GM18873 (cell line): ENCODE results near the gene ARHGEF10L.
"Not testable (repeated sequence)": the region's sequence is repeated elsewhere in the genome, so short reads cannot be mapped to it uniquely, and the experiment has no call there.

ENCODE experiments used
- ATAC-seq: cut with Tn5 transposase; IDR thresholded peaks from one replicate; pipeline ENCODE4 v1.9.1; 2021; ENCODE audit warnings: mild to moderate bottlenecking, moderate library complexity, moderate number of reproducible peaks; ENCODE audit not compliant: unreplicated experiment, low FRiP score

The ARHGEF10L gene

GRCh38 chr1:17539477-17540254 lies at the start of gene ARHGEF10L:
Gene ARHGEF10L (plus strand): TSS chr1:17539698. CDS start chr1:17580596, 40,898 bp downstream.
- ATAC-seq = no peak

GRCh38 chr1:17489768-17490417 lies 49.6 kb upstream of the ARHGEF10L start:
- not testable (repeated sequence) for ATAC-seq

GRCh38 chr1:17490667-17491066 lies 48.8 kb upstream of the ARHGEF10L start:
- ATAC-seq = not testable (repeated sequence)

GRCh38 chr1:17494114-17494729 lies 45.3 kb upstream of the ARHGEF10L start:
- ATAC-seq = no peak

- ATAC-seq = no peak
Observed at GRCh38 chr1:17496419-17496818, 43.1 kb upstream of the ARHGEF10L start.

GRCh38 chr1:17498214-17498613 lies 41.3 kb upstream of the ARHGEF10L start:
- no peak for ATAC-seq

- no peak for ATAC-seq
Observed at GRCh38 chr1:17502326-17502778, 37.1 kb upstream of the ARHGEF10L start.

GRCh38 chr1:17503146-17503545 lies 36.4 kb upstream of the ARHGEF10L start:
- ATAC-seq = no peak

GRCh38 chr1:17507200-17507599 lies 32.3 kb upstream of the ARHGEF10L start:
- ATAC-seq = not testable (repeated sequence)

GRCh38 chr1:17507915-17508314 lies 31.6 kb upstream of the ARHGEF10L start:
- ATAC-seq = no peak

GRCh38 chr1:17509363-17509762 lies 30.1 kb upstream of the ARHGEF10L start:
- ATAC-seq = no peak

- no peak for ATAC-seq
Observed at GRCh38 chr1:17510138-17510537, 29.4 kb upstream of the ARHGEF10L start.

GRCh38 chr1:17511188-17511587 lies 28.3 kb upstream of the ARHGEF10L start:
- no peak for ATAC-seq

GRCh38 chr1:17513131-17513530 lies 26.4 kb upstream of the ARHGEF10L start:
- ATAC-seq = no peak

GRCh38 chr1:17514776-17515175 lies 24.7 kb upstream of the ARHGEF10L start:
- ATAC-seq = no peak

- ATAC-seq = no peak
Observed at GRCh38 chr1:17515902-17516301, 23.6 kb upstream of the ARHGEF10L start.

- no peak for ATAC-seq
Observed at GRCh38 chr1:17516303-17517214, 22.9 kb upstream of the ARHGEF10L start.

GRCh38 chr1:17520041-17520440 lies 19.5 kb upstream of the ARHGEF10L start:
- no peak for ATAC-seq

GRCh38 chr1:17520473-17521319 lies 18.8 kb upstream of the ARHGEF10L start:
- ATAC-seq = no peak
